Measurements from ENCODE around the gene GOLGA6C.
"Not testable (repeated sequence)": the region's sequence is repeated elsewhere in the genome, so short reads cannot be mapped to it uniquely, and the experiment has no call there.

The GOLGA6C gene

GRCh38 chr15:75235760-75236729 is 22.1 kb upstream of the GOLGA6C start:
- H3K9ac ChIP-seq (ENCODE audit: low read length), result no peak overlapping the region
- H3K36me3 ChIP-seq (ENCODE audit: control insufficient read depth, insufficient read depth, low read length, severe bottlenecking), result no peaks in the 10 kb centered on the region
- no peaks in the 10 kb centered on the region for H3K4me1 ChIP-seq (ENCODE audit: control insufficient read depth, insufficient read depth, low read length)
- DNase-seq (ENCODE audit: low read depth), result no peak
- peaks cover 78% of the 10 kb centered on the region for H3K27me3 ChIP-seq (replicated peaks; ENCODE audit: control insufficient read depth, insufficient read depth, low read length)
- no peak overlapping the region for H3K4me3 ChIP-seq (ENCODE audit: low read length)
- H3K9me3 ChIP-seq (ENCODE audit: control insufficient read depth, low read length), result no peaks in the 10 kb centered on the region

DNA sequence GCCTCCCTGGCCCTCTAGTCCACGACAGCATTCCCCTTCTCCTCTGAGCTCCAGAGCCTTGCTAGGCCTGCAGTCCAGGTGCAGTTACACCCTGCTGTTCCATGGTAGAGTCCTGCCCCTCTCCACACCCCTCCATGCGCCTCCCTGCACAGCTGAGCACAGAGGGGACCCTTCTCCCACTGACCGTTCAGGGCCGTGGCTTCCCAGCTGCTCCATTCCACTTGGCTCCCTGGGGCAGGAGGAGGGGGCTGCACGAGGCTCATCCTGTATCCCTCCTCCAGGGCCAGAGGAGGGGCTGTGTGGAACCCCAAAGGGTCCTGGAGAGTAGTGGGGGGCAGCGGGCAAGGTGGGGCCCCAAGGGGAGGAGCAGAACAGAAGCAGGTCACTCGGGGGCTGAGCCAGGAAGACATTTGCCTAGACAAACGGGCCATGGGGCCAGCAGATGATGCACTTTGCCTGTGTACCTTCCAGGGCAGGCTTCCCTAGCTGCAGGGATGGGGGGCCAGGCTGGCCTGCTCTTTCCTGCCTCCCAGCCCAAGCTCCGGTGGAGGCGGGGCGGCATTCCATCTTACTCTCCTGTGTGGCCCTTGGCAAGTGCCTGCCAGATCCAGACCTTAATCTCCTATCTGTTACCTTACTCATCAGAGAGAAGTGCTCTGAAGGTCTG is 20.7 kb upstream of the GOLGA6C start:
- H3K4me3 ChIP-seq (ENCODE audit: low read length), result no peak overlapping the region
- no peaks in the 10 kb centered on the region for H3K4me1 ChIP-seq (ENCODE audit: control insufficient read depth, insufficient read depth, low read length)
- no peak overlapping the region for H3K9ac ChIP-seq (ENCODE audit: low read length)
- DNase-seq (ENCODE audit: low read depth), result no peak
- H3K27me3 ChIP-seq (replicated peaks; ENCODE audit: control insufficient read depth, insufficient read depth, low read length), result peaks cover 68% of the 10 kb centered on the region
- H3K9me3 ChIP-seq (ENCODE audit: control insufficient read depth, low read length), result no peaks in the 10 kb centered on the region
- H3K36me3 ChIP-seq (ENCODE audit: control insufficient read depth, insufficient read depth, low read length, severe bottlenecking), result no peaks in the 10 kb centered on the region

DNA sequence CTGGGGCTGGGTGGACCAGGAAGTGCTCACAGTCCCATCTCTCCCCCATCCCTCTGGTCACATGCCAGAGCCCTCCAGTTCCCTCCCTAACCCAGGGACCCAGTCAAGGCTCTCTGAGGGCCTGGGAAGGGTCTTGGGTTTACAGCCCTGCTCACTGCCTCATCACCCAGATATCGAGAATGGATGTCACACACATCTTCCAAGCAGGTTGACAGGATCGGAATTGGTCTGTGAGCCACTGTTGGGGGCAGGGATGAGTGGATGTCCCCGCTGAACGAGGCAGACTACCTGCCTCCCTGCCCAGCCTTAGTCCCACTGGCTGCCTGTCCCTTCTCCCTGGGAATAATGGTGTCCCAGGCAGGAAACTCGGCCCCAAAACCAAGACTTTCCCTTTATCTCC is 20.0 kb upstream of the GOLGA6C start:
- DNase-seq (ENCODE audit: low read depth), result no peak
- Histone ChIP-seq H3K36me3 (ENCODE audit: control insufficient read depth, insufficient read depth, low read length, severe bottlenecking) (no peaks in the 10 kb centered on the region), H3K9me3 (ENCODE audit: control insufficient read depth, low read length) (no peaks in the 10 kb centered on the region), H3K4me1 (ENCODE audit: control insufficient read depth, insufficient read depth, low read length) (no peaks in the 10 kb centered on the region), H3K4me3 (ENCODE audit: low read length) (no peak overlapping the region), H3K9ac (ENCODE audit: low read length) (no peak overlapping the region), H3K27me3 (replicated peaks; ENCODE audit: control insufficient read depth, insufficient read depth, low read length) (peaks cover 61% of the 10 kb centered on the region)

DNA sequence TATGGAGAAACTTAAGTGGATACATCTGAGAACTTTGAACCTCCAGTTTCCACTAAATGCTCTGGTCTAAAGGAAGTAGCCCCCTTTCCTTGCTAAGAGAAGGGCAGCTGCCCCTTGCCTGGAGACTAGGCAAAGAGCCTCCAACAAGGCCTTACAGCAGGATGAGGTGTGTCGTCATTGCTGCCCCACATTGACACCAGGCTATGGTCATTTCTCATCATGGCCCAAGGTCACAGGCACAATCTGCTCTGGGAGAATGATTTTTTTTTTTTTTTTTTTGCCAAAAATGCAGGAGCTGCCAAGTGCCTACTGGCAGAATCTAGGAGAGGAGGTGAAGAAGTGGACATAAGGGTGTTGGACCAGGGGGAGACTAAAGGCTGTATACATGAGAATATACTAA is 12.4 kb upstream of the GOLGA6C start:
- H3K36me3 ChIP-seq (ENCODE audit: control insufficient read depth, insufficient read depth, low read length, severe bottlenecking); H3K9ac ChIP-seq (ENCODE audit: low read length); H3K4me1 ChIP-seq (ENCODE audit: control insufficient read depth, insufficient read depth, low read length); H3K9me3 ChIP-seq (ENCODE audit: control insufficient read depth, low read length); H3K4me3 ChIP-seq (ENCODE audit: low read length); DNase-seq (ENCODE audit: low read depth): not testable (repeated sequence)
- H3K27me3 ChIP-seq (replicated peaks; ENCODE audit: control insufficient read depth, insufficient read depth, low read length), result peaks cover 45% of the 10 kb centered on the region

DNA sequence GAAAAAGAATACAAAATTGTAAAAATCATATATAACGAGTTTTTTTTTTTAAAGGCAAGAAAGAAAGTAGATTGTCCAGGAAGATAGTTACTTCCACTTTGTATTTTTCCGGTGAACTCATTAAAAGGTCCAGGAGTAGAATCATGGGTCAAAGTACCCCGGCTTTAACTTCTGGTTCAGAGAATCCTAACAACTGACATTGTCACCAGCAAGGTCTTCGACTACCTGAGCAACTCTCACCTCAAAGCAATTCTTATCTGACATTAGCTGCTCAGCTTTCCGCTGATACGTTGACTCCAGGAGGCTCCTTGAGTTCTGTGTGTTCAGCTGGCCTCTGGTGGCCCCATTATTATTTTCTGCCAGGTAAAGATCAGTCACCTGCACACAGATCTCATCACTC is 9.1 kb upstream of the GOLGA6C start:
- H3K9me3 ChIP-seq (ENCODE audit: control insufficient read depth, low read length); H3K9ac ChIP-seq (ENCODE audit: low read length); H3K4me3 ChIP-seq (ENCODE audit: low read length); H3K36me3 ChIP-seq (ENCODE audit: control insufficient read depth, insufficient read depth, low read length, severe bottlenecking); H3K4me1 ChIP-seq (ENCODE audit: control insufficient read depth, insufficient read depth, low read length); DNase-seq (ENCODE audit: low read depth): not testable (repeated sequence)
- H3K27me3 ChIP-seq (replicated peaks; ENCODE audit: control insufficient read depth, insufficient read depth, low read length), result peaks cover 45% of the 10 kb centered on the region

- Histone ChIP-seq H3K4me3 (ENCODE audit: low read length) (no peak overlapping the region), H3K9ac (ENCODE audit: low read length) (no peak overlapping the region), H3K9me3 (ENCODE audit: control insufficient read depth, low read length) (no peaks in the 10 kb centered on the region), H3K4me1 (ENCODE audit: control insufficient read depth, insufficient read depth, low read length) (no peaks in the 10 kb centered on the region), H3K27me3 (replicated peaks; ENCODE audit: control insufficient read depth, insufficient read depth, low read length) (peaks cover 41% of the 10 kb centered on the region), H3K36me3 (ENCODE audit: control insufficient read depth, insufficient read depth, low read length, severe bottlenecking) (no peaks in the 10 kb centered on the region)
- DNase-seq (ENCODE audit: low read depth), result no peak
These were observed 8.4 kb upstream of the GOLGA6C start for GRCh38 chr15:75249726-75250125.

GRCh38 chr15:75251343-75251742 is 6.8 kb upstream of the GOLGA6C start:
- H3K36me3 ChIP-seq (ENCODE audit: control insufficient read depth, insufficient read depth, low read length, severe bottlenecking); H3K9ac ChIP-seq (ENCODE audit: low read length); H3K4me1 ChIP-seq (ENCODE audit: control insufficient read depth, insufficient read depth, low read length); H3K9me3 ChIP-seq (ENCODE audit: control insufficient read depth, low read length); H3K4me3 ChIP-seq (ENCODE audit: low read length); DNase-seq (ENCODE audit: low read depth): not testable (repeated sequence)
- H3K27me3 ChIP-seq (replicated peaks; ENCODE audit: control insufficient read depth, insufficient read depth, low read length), result peaks cover 38% of the 10 kb centered on the region

GRCh38 chr15:75252285-75252684 is 5.8 kb upstream of the GOLGA6C start:
- H3K27me3 ChIP-seq (replicated peaks; ENCODE audit: control insufficient read depth, insufficient read depth, low read length), result peaks cover 35% of the 10 kb centered on the region
- not testable (repeated sequence) for H3K4me3 ChIP-seq (ENCODE audit: low read length); H3K4me1 ChIP-seq (ENCODE audit: control insufficient read depth, insufficient read depth, low read length); H3K9me3 ChIP-seq (ENCODE audit: control insufficient read depth, low read length); H3K9ac ChIP-seq (ENCODE audit: low read length); H3K36me3 ChIP-seq (ENCODE audit: control insufficient read depth, insufficient read depth, low read length, severe bottlenecking)
- DNase-seq (ENCODE audit: low read depth), result peak; percentile 16

DNA sequence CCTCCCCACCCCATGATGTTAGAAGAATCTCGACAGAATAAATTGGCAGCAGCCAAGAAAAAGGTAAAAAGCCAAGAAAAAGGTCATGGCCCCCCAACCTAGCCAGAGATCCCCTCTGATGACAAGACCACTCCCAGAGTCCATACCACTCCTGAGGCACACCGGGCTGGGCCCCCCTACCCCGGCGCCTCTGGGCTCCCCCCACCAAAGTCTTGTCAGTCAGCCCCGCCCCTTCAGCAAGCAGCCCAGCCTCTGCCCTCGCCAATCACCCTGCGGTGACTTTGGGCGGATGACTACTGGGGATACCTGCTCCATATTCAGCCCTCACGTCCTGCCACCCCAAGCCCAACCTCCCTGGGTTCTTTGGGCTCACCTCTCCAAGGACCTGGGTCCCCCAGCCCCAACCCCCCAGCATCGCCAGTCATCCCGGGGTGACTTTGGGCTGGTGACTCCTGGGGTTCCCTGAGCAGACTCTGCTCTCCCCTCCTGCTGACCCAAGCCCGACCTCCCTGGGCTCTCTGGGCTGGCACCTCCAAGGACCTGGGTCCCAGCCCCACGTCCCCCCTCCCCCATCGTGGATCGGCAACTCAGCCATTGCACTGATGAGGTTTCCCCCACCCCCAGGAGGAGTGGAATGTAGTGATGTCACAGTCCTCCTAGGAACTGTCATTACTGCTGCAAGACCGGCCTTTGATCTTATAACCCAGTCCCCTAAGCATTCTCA is 648 bp downstream of the GOLGA6C start:
- DNase-seq (ENCODE audit: low read depth), result not testable (repeated sequence)

GRCh38 chr15:75259873-75260272 is 1.7 kb downstream of the GOLGA6C start:
- H3K4me3 ChIP-seq (ENCODE audit: low read length); DNase-seq (ENCODE audit: low read depth); H3K9me3 ChIP-seq (ENCODE audit: control insufficient read depth, low read length); H3K27me3 ChIP-seq (replicated peaks; ENCODE audit: control insufficient read depth, insufficient read depth, low read length); H3K36me3 ChIP-seq (ENCODE audit: control insufficient read depth, insufficient read depth, low read length, severe bottlenecking); H3K9ac ChIP-seq (ENCODE audit: low read length); H3K4me1 ChIP-seq (ENCODE audit: control insufficient read depth, insufficient read depth, low read length): not testable (repeated sequence)

More for the DNA sequence above, 648 bp downstream of the GOLGA6C start:
- H3K9ac ChIP-seq (ENCODE audit: low read length); H3K36me3 ChIP-seq (ENCODE audit: control insufficient read depth, insufficient read depth, low read length, severe bottlenecking); H3K4me1 ChIP-seq (ENCODE audit: control insufficient read depth, insufficient read depth, low read length); H3K9me3 ChIP-seq (ENCODE audit: control insufficient read depth, low read length); H3K27me3 ChIP-seq (replicated peaks; ENCODE audit: control insufficient read depth, insufficient read depth, low read length); H3K4me3 ChIP-seq (ENCODE audit: low read length): not testable (repeated sequence)

- H3K27me3 ChIP-seq (replicated peaks; ENCODE audit: control insufficient read depth, insufficient read depth, low read length); H3K9me3 ChIP-seq (ENCODE audit: control insufficient read depth, low read length); DNase-seq (ENCODE audit: low read depth); H3K4me1 ChIP-seq (ENCODE audit: control insufficient read depth, insufficient read depth, low read length); H3K9ac ChIP-seq (ENCODE audit: low read length); H3K4me3 ChIP-seq (ENCODE audit: low read length); H3K36me3 ChIP-seq (ENCODE audit: control insufficient read depth, insufficient read depth, low read length, severe bottlenecking): not testable (repeated sequence)
These were observed 15.7 kb downstream of the GOLGA6C start for GRCh38 chr15:75273751-75274359.
